OCI-LY1 (cell line): ENCODE results near the gene JMJD4.

Source experiments
- H2AFZ ChIP-seq: fragments of 200-600 bp; sonication (generic), shearing (Covaris generic); 2 replicates; pipeline ENCODE4 v1.6.0; 2014; ENCODE audit warnings: antibody characterized with exemption, mild to moderate bottlenecking, low read length
- H3F3A ChIP-seq: fragments of 200-600 bp; sonication (generic), shearing (Covaris generic); 2 replicates; pipeline ENCODE4 v1.6.0; 2014; ENCODE audit warnings: mild to moderate bottlenecking, antibody characterized with exemption, low read length, moderate library complexity; ENCODE audit not compliant: insufficient read depth
- H3K27ac ChIP-seq: fragments of 200-600 bp; sonication (generic); 2 replicates; pipeline ENCODE4 v1.5.1; 2014; ENCODE audit warnings: low read length, mixed run types, mild to moderate bottlenecking, low read depth; ENCODE audit not compliant: poor library complexity, severe bottlenecking
- H3K27me3 ChIP-seq: fragments of 200-600 bp; sonication (generic); 2 replicates; pipeline ENCODE4 v1.6.0; 2014; ENCODE audit warnings: antibody characterized with exemption, mild to moderate bottlenecking, low read length, moderate library complexity; ENCODE audit not compliant: insufficient read depth
- H3K36me3 ChIP-seq: fragments of 200-600 bp; sonication (generic); 2 replicates; pipeline ENCODE4 v1.6.1; 2014; ENCODE audit warnings: mild to moderate bottlenecking, antibody characterized with exemption, low read length, moderate library complexity, mixed read lengths; ENCODE audit not compliant: insufficient read depth
- H3K4me1 ChIP-seq: fragments of 200-600 bp; sonication (generic); 2 replicates; pipeline ENCODE4 v1.5.1; 2014; ENCODE audit warnings: mild to moderate bottlenecking, low read length, moderate library complexity; ENCODE audit not compliant: insufficient read depth, severe bottlenecking
- H3K4me2 ChIP-seq: fragments of 200-600 bp; sonication (generic), shearing (Covaris generic); 2 replicates; pipeline ENCODE4 v1.6.1; 2014; ENCODE audit warnings: low read length
- H3K4me3 ChIP-seq: fragments of 200-600 bp; sonication (generic); 2 replicates; pipeline ENCODE4 v1.5.1; 2014; ENCODE audit warnings: low read length, low read depth, mild to moderate bottlenecking, mixed read lengths; ENCODE audit not compliant: poor library complexity, severe bottlenecking
- H3K79me2 ChIP-seq: fragments of 200-600 bp; shearing (Covaris generic); 2 replicates; pipeline ENCODE4 v1.6.1; 2016; ENCODE audit warnings: mixed run types, low read length, mixed read lengths; ENCODE audit not compliant: insufficient read depth
- H3K9ac ChIP-seq: fragments of 200-600 bp; sonication (generic), shearing (Covaris generic); 2 replicates; pipeline ENCODE4 v1.6.1; 2014; ENCODE audit warnings: mild to moderate bottlenecking, low read length, mixed read lengths
- H3K9me2 ChIP-seq: fragments of 200-600 bp; sonication (generic), shearing (Covaris generic); 2 replicates; pipeline ENCODE4 v1.6.1; 2014; ENCODE audit warnings: low read depth, mild to moderate bottlenecking, low read length, mixed read lengths
- H3K9me3 ChIP-seq: fragments of 200-600 bp; shearing (Covaris generic); 2 replicates; pipeline ENCODE4 v1.6.1; 2014; ENCODE audit warnings: low read length, mixed read lengths
- H4K20me1 ChIP-seq: fragments of 200-600 bp; sonication (generic), shearing (Covaris generic); 2 replicates; pipeline ENCODE4 v1.6.0; 2016; ENCODE audit warnings: mild to moderate bottlenecking, low read length; ENCODE audit not compliant: insufficient read depth
- EZH2 ChIP-seq: fragments of 200-600 bp; sonication (generic), shearing (Covaris generic); IDR thresholded peaks from 2 replicates; pipeline ENCODE4 v1.8.0; 2017; ENCODE audit warnings: borderline replicate concordance, mixed run types, mild to moderate bottlenecking, antibody characterized with exemption, low read length, moderate library complexity, mixed read lengths
- TF ChIP-seq, protein P1 (sequence below): fragments of 200-600 bp; sonication (generic), shearing (Covaris generic); IDR thresholded peaks from 2 replicates; pipeline ENCODE4 v1.5.1; 2017; ENCODE audit warnings: mild to moderate bottlenecking, antibody characterized with exemption, low read length, moderate library complexity, mixed read lengths

The JMJD4 gene

DNA sequence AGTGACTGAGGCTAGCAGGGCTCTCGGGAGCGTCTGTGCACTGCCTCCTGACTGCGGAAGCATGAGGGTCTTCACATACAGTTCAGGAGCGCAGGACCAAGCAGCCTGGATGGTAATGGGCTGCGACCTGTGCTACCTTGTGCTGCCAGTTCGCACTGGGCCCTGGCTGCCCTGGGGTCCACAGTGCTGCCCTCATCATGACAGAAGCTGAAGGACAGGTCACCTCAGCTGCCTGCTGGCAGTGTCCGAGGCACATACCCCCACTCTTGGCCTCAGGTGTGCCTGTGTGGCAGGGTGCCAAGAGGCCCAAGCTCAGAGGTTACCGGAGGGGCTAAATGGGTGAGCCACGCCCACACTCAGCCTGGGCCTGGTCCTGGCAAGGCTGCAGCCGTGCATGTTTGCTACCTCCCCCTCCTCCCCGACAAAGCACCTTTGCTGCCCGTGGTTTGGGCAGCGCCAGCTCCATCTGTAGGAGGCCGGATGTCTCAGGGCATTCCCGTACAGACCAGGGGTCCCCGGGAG, 4.4 kb downstream of the JMJD4 start:
- no peaks in the 10 kb centered on the region for H3F3A ChIP-seq
- no peaks in the 10 kb centered on the region for H3K9me3 ChIP-seq
- no peak overlapping the region for H2AFZ ChIP-seq
- peaks cover 30% of the 10 kb centered on the region; the same call in 1 of the 2 replicates for H3K36me3 ChIP-seq
- peaks cover 32% of the 10 kb centered on the region for H3K4me1 ChIP-seq
- no peak overlapping the region for H3K4me3 ChIP-seq
- no peaks in the 10 kb centered on the region for H4K20me1 ChIP-seq
- TF ChIP-seq, protein P1, sequence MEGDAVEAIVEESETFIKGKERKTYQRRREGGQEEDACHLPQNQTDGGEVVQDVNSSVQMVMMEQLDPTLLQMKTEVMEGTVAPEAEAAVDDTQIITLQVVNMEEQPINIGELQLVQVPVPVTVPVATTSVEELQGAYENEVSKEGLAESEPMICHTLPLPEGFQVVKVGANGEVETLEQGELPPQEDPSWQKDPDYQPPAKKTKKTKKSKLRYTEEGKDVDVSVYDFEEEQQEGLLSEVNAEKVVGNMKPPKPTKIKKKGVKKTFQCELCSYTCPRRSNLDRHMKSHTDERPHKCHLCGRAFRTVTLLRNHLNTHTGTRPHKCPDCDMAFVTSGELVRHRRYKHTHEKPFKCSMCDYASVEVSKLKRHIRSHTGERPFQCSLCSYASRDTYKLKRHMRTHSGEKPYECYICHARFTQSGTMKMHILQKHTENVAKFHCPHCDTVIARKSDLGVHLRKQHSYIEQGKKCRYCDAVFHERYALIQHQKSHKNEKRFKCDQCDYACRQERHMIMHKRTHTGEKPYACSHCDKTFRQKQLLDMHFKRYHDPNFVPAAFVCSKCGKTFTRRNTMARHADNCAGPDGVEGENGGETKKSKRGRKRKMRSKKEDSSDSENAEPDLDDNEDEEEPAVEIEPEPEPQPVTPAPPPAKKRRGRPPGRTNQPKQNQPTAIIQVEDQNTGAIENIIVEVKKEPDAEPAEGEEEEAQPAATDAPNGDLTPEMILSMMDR, result peak; percentile 25
- TF ChIP-seq EZH2, result no peak
- H3K9ac ChIP-seq, result no peak overlapping the region
- H3K9me2 ChIP-seq, result no peaks in the 10 kb centered on the region
- no peaks in the 10 kb centered on the region for H3K27me3 ChIP-seq
- H3K79me2 ChIP-seq, result peaks cover 9% of the 10 kb centered on the region
- H3K27ac ChIP-seq, result peak overlapping the region; percentile 12
- H3K4me2 ChIP-seq, result no peak overlapping the region

DNA sequence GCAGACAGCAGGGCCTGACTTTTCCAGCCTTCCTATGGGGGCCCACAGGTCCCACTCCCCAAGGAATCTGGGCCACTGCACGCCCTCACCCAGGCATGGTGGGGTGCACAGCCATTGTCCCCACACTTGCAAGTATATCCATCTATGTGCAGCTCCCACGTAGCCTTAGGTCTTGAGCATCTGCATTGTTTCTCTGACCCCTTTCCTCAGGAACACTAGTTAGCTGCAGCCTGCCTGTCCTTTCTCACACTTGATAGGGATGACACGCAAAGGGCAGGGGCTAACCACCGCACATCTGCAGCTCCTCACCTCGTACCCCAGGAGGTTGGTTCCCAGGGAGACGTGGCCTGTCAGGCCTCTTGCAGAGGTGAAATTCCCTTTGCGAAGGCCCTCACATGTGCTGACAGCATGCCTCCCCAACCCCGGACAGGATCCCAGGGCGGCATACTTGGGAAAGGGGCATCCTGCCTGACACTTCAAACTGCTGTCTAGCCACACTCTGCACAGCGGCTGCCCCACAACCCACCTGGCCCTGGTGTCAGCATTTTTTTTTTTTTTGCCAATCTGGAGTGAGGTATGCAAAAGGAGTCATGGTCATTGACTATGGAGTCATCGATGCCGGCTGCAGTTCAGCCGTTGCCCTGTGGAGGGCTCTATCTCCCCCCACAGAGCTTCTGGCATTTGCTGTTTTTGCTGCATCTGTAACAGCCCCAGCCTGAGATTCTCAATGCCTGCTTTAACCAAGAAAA, 5.0 kb downstream of the JMJD4 start:
- no peaks in the 10 kb centered on the region for H3K9me3 ChIP-seq
- H3K4me1 ChIP-seq, result peaks cover 32% of the 10 kb centered on the region
- no peak overlapping the region; the same call in 1 of the 2 replicates for H3K4me2 ChIP-seq
- H3K27me3 ChIP-seq, result no peaks in the 10 kb centered on the region
- H3F3A ChIP-seq, result no peaks in the 10 kb centered on the region
- H3K9me2 ChIP-seq, result no peaks in the 10 kb centered on the region
- peaks cover 30% of the 10 kb centered on the region; the same call in 1 of the 2 replicates for H3K36me3 ChIP-seq
- no peak overlapping the region for H2AFZ ChIP-seq
- no peak overlapping the region for H3K9ac ChIP-seq
- H3K27ac ChIP-seq, result peak overlapping the region; percentile 25
- no peaks in the 10 kb centered on the region for H4K20me1 ChIP-seq
- no peak for TF ChIP-seq EZH2
- TF ChIP-seq, protein P1, result peak; percentile 77
- H3K79me2 ChIP-seq, result peaks cover 7% of the 10 kb centered on the region; the same call in 1 of the 2 replicates
- no peak overlapping the region for H3K4me3 ChIP-seq

DNA sequence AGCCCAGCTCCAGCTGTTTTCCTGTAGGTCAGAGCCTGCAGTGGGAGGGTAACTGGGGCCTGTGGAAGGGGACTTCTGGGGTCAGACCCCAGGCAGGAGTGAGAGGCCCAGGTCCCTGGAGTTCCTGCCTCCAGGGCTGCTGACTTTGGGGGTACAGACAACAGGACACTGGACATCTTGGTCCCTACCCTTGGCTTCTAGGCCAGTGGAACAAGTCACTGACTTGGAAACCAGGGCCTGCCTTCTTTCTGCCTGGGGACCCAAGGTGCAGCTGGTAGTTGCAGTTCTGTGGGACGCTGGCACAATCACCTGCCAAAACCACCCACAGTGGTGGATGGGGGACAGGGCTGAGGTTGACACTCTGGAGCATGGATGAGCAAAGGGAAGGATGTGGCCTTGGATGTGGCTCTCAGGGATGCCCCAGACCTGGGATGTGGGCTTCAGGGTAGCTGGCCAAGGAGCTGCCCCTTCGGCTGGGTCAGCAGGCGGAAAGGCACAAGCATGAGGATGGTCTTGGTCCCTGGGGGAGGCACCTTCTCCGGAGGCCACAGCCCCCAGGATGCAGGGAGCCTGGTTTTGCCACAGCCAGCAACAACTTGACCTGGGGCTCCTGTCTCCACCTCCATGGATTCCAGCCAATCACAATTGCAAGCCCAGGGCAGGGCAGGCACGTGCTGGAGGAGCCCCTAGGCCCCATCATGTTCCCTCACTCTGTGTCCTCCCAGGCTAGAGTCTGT, 5.8 kb downstream of the JMJD4 start:
- Histone ChIP-seq H2AFZ (no peak overlapping the region), H3K4me3 (peak overlapping the region; percentile 64), H3K9me3 (no peaks in the 10 kb centered on the region), H3K9me2 (no peaks in the 10 kb centered on the region), H3K9ac (peak overlapping the region; percentile 74; the same call in 1 of the 2 replicates), H3K27me3 (no peaks in the 10 kb centered on the region), H3K4me2 (peak overlapping the region; percentile 85), H3K4me1 (peaks cover 30% of the 10 kb centered on the region), H3K36me3 (peaks cover 30% of the 10 kb centered on the region; the same call in 1 of the 2 replicates), H3F3A (no peaks in the 10 kb centered on the region), H4K20me1 (no peaks in the 10 kb centered on the region), H3K27ac (peak overlapping the region; percentile 25), H3K79me2 (peaks cover 2% of the 10 kb centered on the region; the same call in 1 of the 2 replicates)
- no peak for TF ChIP-seq EZH2
- TF ChIP-seq, protein P1, result no peak
